HG03097 (cell line): ENCODE measurements around the gene KPNA2.
"Not testable (repeated sequence)": the region's sequence is repeated elsewhere in the genome, so short reads cannot be mapped to it uniquely, and the experiment has no call there.

Experiments
- ATAC-seq: cut with Tn5 transposase; IDR thresholded peaks from one replicate; pipeline ENCODE4 v1.9.1; 2021; ENCODE audit not compliant: unreplicated experiment, low FRiP score

Gene KPNA2

DNA sequence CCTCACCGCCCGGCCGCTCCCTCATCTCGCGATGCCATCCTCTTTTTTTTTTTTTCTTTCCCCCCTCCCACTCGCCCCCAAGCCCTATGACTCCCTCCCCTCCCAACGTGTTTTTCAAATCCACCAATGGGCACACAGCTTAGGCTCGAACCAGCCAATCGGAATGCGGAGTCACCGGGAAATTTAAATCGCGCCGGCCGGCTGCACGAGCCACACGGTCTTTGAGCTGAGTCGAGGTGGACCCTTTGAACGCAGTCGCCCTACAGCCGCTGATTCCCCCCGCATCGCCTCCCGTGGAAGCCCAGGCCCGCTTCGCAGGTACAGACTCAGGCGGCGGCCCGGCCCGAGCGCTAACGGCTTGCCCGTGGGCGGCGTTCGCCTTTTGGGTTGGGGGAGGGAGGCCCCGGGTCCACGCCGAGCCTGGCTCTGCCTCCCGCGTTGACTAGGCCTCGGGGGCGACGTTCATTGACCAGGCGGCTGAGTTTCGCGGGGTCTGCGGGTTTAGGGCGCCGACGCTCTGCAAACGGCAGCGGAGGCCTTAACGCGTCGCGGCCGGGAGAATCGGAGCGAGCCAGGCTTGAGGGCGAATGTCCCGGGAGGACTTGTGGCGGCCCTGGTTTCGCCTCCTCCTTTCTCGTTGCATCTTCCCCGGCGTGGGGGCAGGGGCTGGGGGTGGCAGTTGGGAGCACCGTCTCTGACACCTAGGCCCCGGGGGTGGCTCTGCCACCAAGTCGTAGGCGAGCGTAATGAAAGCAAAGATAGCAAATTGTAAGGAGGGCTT lies at the start of gene KPNA2:
KPNA2 (plus strand) TSS at position 213 of the 781 bp plus-strand sequence. CDS start 1,398 bp downstream, outside the sequence.
- ATAC-seq, result peak; percentile 91

DNA sequence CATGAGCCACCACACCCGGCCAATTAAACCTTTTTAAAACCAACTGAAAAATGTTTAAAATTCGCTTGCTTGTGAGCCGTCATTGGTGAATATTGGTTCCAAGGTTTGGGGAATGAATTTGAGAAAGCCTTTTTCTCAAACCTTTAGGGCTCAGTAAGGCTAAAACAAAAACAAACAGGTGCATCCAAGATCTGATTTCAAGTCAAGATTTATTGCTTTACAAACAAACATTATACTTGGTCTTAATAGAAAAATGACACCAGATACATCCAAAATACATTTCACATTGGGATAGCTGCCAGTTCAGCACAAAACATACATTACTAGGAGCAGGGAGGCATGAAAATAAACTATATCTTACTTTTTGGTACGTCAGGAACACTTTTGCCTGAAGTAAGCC lies 44.6 kb upstream of the KPNA2 start:
- no peak for ATAC-seq

- peak; percentile 4 for ATAC-seq
Observed at GRCh38 chr17:67992548-67993152, 42.9 kb upstream of the KPNA2 start.

- peak; percentile 68 for ATAC-seq
Observed at GRCh38 chr17:67993153-67993997, 42.2 kb upstream of the KPNA2 start.

DNA sequence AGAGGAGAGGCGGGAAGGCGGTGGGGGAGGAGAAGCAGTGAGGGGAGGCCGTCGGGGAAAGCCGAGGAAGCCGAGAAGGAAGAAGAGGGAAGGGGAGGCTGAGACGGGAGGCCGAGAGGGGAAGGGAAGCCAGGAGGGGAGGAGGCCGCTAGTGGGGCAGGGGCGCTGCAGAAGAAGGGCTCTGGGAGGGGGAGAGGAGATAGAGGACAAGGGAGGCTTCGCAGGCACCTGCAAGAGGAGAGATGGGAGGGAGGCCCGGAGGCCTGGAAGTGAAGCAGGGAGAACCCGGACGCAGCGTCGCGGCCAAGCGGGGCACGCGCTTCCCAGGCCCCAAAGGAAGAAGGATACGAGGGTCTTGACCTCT lies 41.6 kb upstream of the KPNA2 start:
- peak; percentile 3 for ATAC-seq

DNA sequence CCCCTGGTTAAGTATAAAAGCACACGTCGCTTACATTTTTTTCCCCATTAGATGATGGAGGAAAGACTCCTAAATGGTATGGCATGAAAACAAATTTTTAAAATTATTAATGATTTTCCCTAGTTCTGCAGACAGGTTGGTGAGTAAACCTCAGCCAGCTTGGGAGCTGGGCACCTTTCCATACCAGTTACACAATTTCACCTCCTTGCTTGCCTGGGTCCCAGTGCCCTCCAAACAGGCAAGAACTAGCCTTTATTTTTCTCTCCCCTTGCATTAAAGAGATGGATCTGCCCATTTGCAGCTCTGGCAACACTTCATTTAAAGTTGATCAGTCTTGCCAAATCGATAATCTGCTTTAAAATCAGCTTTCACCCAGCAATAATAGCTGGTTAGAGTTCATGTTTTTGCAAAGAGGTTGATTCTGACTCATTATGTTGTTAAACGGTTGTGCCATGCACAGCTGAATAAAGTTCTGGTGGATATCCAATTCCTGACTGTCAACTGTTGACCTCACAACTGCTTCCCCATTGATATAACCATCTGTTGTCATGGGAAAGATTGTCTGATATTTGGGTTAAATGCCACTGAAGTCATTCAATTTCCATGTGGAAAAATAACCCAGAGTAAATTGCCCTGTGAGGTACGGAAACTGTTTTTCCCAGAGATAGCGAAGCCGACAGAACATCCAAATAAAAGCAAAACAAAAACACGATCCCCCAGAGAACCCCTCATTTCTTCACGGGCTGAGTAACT lies 40.5 kb upstream of the KPNA2 start:
- ATAC-seq, result no peak

DNA sequence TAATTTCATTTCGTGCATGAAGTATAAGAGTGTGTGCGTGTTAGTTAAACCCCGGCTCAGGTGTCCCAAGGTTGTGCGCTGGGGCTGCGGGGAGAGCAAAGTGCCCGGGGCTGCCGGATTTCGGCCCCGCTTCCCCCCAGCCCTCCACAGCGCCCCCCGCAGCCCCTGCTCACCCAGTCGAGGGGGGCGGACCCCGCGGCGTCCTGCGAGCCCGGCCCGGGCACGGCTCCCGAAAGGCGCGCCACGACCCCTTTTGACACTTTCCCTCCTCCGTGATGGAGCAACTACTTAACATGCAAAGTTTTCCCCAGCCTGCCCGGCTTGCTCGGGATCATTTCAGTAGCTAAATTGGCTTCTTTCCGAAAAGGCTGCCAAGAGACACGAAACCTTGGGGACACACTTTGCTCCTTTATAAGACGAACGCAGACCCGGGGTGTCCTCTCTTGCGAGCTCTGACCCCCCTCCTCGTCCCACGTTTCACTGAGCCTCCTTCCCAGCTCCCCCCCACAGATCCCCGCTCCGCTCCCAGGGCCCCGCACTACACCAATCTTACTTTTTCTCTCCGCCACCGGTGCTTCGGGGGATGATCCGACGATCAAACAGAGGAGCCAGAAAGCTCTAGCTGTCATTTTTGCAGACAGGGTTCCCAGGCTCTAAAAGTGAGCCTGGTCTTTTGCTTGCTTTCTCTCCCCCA lies 39.8 kb upstream of the KPNA2 start:
- no peak for ATAC-seq

DNA sequence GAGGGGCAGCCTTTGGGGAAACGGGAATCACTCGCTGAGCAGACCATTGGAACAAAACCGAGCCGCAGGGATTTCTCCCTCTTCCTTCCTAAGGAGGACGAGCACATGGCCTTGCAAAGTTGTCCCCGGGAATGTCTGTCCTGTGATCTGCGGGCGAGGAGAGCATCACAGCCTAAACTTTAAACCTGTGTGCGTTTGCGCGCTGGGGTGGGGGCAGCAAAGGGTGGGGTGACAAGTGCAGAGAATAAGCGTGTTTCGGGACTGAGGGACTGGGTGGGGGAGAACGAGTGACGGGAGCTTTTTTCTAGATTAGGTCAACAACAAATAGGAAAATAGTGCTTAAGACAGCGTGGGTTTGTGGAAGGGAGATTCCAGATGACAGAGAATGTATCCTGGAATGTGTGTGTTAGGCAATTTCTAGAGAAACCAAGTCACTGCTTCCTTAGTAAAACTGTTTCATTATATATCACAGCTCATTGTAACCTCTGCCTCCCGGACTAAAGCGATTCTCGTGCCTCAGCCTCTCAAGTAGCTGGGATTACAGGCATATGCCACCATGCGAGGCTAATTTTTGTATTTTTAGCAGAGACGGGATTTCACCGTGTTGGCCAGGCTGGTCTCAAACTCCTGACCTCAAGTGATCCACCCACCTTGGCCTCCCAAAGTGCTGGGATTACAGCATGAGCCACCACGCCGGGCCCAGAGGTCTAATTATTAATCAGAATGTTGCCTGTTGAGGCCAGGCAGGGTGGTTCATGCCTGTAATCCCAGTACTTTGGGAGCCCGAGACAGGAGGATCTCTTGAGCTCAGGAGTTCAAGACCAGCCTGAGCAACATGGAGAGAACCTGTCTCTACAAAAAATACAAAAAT lies 39.0 kb upstream of the KPNA2 start, which contains the start of gene C17orf58:
C17orf58 (minus strand) TSS at position 169 of the 871 bp plus-strand sequence. CDS start 271 bp downstream, outside the sequence.
- ATAC-seq, result not testable (repeated sequence)

DNA sequence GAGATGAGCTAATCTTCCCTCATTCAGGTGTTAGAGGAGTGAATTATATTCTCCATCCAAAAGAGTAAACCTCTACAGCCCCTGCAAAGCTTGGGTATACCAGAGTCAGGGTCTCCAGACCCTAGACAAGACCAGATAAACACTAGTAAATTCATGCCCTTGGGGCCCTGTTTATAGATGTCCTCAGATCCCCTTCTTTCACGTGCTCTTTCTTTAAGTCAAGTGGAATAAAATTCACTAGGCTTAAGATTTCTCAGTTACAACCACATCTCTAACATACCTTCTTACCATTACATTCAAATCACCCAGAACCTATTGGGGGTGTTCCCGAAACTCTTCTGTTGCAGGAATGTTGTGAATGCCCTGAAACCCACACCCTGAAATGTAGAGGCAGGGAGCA lies 37.1 kb upstream of the KPNA2 start:
- no peak for ATAC-seq

DNA sequence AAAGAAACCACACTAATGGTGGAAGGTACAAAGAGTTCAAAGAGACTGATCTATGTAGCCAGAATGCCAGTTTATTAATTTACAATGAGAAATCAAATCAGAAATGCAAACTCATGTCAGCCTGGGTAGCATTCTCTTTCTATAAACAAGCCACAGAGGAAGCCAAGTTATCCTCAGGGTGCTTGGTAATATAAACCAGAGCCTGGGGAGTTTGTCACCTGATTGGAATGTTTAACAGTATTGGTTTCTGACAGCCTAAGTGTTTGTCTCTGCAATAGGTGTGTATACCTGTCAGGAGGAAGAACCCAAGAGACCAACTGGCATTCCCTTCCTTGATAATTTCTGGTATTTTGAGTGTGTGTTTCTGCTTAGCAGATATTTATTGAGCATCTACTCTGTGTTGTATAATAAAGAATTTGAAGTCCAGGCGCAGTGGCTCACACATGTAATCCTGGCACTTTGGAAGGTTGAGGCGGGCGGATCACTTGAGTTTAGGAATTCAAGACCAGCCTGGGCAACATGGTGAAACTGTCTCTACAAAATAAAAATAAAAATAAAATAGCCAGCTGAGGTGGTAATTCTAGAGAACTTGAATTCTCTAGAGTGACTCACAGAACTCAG lies 36.1 kb upstream of the KPNA2 start:
- ATAC-seq, result no peak

- no peak for ATAC-seq
Observed at GRCh38 chr17:68004201-68004600, 31.3 kb upstream of the KPNA2 start.

DNA sequence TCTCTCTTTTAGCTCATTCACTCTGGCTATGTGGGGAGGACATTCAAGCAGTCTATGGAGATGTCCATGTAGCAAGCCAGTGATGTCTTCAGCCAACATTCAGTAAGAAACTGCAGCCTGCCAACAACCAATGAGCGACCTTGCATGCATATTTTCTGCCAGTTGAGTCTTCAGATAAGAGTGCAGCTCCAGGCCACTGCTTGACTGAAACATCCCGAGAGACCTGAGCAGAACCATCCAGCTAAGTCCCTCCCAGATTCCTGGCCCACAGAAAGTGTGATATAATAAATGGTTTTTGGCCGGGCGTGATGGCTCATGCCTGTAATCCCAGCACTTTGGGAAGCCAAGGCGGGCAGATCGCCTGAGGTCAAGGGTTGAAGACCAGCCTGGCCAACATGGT lies 28.7 kb upstream of the KPNA2 start:
- ATAC-seq, result no peak

- ATAC-seq, result no peak
Observed at GRCh38 chr17:68011199-68011665, 24.3 kb upstream of the KPNA2 start.

- ATAC-seq, result no peak
Observed at GRCh38 chr17:68013385-68013784, 22.1 kb upstream of the KPNA2 start.

DNA sequence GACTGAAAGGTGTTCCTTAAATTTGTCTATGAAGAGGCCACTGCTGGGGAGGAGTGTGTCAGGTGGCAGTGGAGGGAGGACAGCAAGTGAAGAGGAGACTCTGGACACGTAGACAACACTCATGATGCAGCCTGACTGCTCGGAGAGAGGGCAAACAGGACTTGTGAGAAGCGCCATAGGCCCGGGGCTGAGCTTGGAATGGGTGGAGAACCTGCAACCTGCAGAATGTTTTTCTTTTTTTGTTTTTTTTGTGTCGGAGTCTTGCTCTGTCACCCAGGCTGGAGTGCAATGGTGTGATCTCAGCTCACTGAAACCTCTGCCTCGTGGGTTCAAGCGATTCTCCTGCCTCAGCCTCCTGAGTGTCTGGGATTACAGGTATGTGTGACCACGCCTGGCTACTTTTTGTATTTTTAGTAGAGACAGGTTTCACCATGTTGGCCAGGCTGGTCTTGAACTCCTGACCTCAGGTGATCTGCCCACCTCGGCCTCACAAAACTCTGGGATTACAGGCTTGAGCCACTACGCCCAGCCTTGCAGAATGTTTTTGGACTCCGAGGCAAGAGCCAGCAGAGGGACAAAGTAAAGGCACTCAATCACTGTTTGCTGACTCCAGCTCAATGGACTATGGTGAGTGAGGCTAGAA lies 20.3 kb upstream of the KPNA2 start:
- no peak for ATAC-seq

- ATAC-seq, result no peak
Observed at GRCh38 chr17:68016838-68017237, 18.7 kb upstream of the KPNA2 start.

GRCh38 chr17:68018493-68018892 lies 17.0 kb upstream of the KPNA2 start:
- not testable (repeated sequence) for ATAC-seq

GRCh38 chr17:68019336-68019674 lies 16.2 kb upstream of the KPNA2 start:
- ATAC-seq, result no peak
